Activated CD4-positive, alpha-beta T cell treated with anti-CD3 and anti-CD28 coated beads, Interleukin-2, amount 10 ng/mL, durations not matched to agents 7 days and 5 days (primary cell): Measurements from ENCODE around the gene ADGRE2. TPM values are rescaled to one million over a fixed set of nuclear protein-coding genes. Genes with fewer than 3 reads are reported as not detected.
"Not testable (repeated sequence)": the region's sequence is repeated elsewhere in the genome, so short reads cannot be mapped to it uniquely, and the experiment has no call there.

Experiments used
- CTCF ChIA-PET: fragments of 350-600 bp; sonication (Branson Sonifier 250); formaldehyde crosslinking; loops from one replicate; lab custom pipeline; 2021; ENCODE audit warnings: antibody characterized with exemption; lab: Charles Lee
- POLR2A ChIA-PET: fragments of 350-600 bp; sonication (Branson Sonifier 250); formaldehyde crosslinking; loops from one replicate; lab custom pipeline; 2021; ENCODE audit warnings: antibody characterized with exemption; lab: Charles Lee
- DNase-seq: peaks from one replicate; pipeline ENCODE4 v3.0.0-alpha.2; 2020
- H3K27ac Mint-ChIP-seq: one replicate; pipeline ENCODE4 v1.8.0; 2021; ENCODE audit warnings: mild to moderate bottlenecking, moderate library complexity, mixed read lengths
- H3K27me3 Mint-ChIP-seq: one replicate; pipeline ENCODE4 v1.8.0; 2021; ENCODE audit warnings: mixed read lengths
- H3K36me3 Mint-ChIP-seq: one replicate; pipeline ENCODE4 v1.8.0; 2021; ENCODE audit warnings: low read depth, mixed read lengths
- H3K4me1 Mint-ChIP-seq: one replicate; pipeline ENCODE4 v1.8.0; 2021; ENCODE audit warnings: mixed read lengths
- H3K4me3 Mint-ChIP-seq: one replicate; pipeline ENCODE4 v1.8.0; 2021; ENCODE audit warnings: mild to moderate bottlenecking, moderate library complexity, mixed read lengths
- H3K9me3 Mint-ChIP-seq: one replicate; pipeline ENCODE4 v1.8.0; 2021; ENCODE audit warnings: mixed read lengths
- total RNA-seq, 2 experiments: library from RNA; stranded (reverse); gene quantifications; one replicate each; pipeline ENCODE4 v1.2.3, GENCODE V29; 2021

Gene ADGRE2
- total RNA-seq, 2 experiments from 2014 or later, result 0.42 to 0.73 TPM

DNA sequence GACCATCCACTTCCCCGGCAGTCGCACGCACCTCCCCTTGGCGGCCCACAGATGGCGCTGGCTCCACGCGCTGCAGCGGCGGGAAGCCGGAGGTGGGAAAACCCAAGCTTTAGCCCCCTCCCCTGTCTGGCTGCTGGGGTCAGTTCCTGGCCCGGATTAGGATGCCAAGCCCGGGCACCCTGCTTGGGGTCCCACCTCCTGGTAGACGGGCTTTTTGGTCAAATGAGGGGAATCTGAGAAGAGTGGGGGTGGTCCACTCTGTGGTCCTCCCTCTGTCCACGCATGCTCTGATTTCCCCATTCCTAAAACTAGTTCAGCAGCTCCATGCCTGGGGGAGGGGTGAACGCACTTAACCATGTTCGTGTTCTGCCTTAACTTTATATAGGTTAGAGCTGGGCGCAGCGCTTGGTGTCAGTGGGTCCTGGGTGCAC lies 8.1 kb upstream of the ADGRE2 start:
- H3K4me3 Mint-ChIP-seq, result no peak overlapping the region
- no peak overlapping the region for H3K27ac Mint-ChIP-seq
- H3K9me3 Mint-ChIP-seq, result no peaks in the 10 kb centered on the region
- CTCF ChIA-PET, result interaction anchor here (1.0 to 1.9 kb wide), 5 partner anchors 9 to 104 kb away, joined by 3 to 5 read pairs (median 5); no protein-coding TSS in a partner anchor
- peaks cover 18% of the 10 kb centered on the region for H3K4me1 Mint-ChIP-seq
- peaks cover 14% of the 10 kb centered on the region for H3K27me3 Mint-ChIP-seq
- no peak for DNase-seq
- no peaks in the 10 kb centered on the region for H3K36me3 Mint-ChIP-seq
- POLR2A ChIA-PET, result no interaction called here

DNA sequence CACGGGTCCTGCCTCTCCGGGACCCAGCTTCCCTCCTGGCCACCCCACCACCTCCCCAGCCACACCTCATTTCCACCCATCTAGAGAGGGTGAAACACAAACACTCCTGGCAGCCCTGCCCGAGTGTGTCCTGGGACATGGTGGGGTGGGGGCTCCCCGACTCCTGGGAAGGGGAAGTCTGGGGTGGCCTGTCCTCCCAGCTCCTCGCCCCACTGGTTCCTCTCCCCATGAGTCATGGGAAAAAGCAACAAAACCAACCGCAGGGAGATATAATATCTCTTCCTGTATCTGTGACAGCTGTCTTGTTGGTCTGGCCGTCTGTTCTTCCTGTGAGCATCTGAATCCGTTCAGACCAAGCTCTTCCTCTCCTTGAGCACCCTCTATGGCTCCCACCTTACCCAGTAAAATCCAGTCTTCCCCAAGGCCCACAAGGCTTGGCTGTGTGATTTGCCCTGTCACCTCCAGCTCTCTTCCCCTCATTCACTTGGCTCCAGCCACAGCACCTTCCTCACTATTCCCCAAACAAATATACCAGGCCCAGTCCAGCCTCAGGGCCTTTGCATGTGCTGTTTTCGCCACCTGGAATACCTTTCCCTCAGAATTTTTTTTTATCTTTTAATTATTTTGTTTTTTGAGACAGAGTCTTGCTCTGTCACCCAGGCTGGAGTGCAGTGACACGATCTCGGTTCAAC lies 6.9 kb upstream of the ADGRE2 start:
- H3K36me3 Mint-ChIP-seq, H3K4me3 Mint-ChIP-seq, DNase-seq, POLR2A ChIA-PET, H3K9me3 Mint-ChIP-seq: not testable (repeated sequence)
- Mint-ChIP-seq H3K27ac (peak overlapping the region; percentile 55), H3K27me3 (peaks cover 14% of the 10 kb centered on the region), H3K4me1 (peaks cover 18% of the 10 kb centered on the region)
- CTCF ChIA-PET, result interaction anchor here (0.5 to 1.9 kb wide), 3 partner anchors 24 to 105 kb away, joined by 3 to 5 read pairs (median 4); no protein-coding TSS in a partner anchor

DNA sequence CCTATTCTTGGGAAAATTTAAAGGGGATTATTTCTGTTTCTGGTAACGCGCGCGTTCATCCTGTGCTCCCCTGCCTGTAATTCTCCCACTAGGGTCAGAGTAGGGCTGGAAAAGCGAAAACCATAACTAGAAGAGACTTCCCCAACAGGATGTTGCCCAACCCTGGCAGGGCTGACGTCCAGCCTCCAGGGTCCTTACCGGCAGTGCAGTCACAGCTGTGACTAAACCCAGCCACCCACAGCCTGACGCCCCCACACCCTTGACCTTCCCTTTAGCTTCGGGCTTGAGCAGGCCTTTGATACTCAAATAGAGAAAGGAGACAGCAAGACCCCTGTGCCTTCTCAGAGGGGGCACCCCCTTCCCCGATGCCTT lies 6.4 kb upstream of the ADGRE2 start:
- H3K4me3 Mint-ChIP-seq, H3K9me3 Mint-ChIP-seq, H3K27ac Mint-ChIP-seq, DNase-seq, H3K36me3 Mint-ChIP-seq, POLR2A ChIA-PET: not testable (repeated sequence)
- CTCF ChIA-PET, result interaction anchor here (0.5 kb wide), 1 partner anchor 88 kb away, joined by 4 read pairs; no protein-coding TSS in a partner anchor
- peaks cover 18% of the 10 kb centered on the region for H3K4me1 Mint-ChIP-seq
- peaks cover 11% of the 10 kb centered on the region for H3K27me3 Mint-ChIP-seq

- CTCF ChIA-PET, result not testable (repeated sequence)
These were observed 5.1 kb upstream of the ADGRE2 start for GRCh38 chr19:14783410-14783998.

DNA sequence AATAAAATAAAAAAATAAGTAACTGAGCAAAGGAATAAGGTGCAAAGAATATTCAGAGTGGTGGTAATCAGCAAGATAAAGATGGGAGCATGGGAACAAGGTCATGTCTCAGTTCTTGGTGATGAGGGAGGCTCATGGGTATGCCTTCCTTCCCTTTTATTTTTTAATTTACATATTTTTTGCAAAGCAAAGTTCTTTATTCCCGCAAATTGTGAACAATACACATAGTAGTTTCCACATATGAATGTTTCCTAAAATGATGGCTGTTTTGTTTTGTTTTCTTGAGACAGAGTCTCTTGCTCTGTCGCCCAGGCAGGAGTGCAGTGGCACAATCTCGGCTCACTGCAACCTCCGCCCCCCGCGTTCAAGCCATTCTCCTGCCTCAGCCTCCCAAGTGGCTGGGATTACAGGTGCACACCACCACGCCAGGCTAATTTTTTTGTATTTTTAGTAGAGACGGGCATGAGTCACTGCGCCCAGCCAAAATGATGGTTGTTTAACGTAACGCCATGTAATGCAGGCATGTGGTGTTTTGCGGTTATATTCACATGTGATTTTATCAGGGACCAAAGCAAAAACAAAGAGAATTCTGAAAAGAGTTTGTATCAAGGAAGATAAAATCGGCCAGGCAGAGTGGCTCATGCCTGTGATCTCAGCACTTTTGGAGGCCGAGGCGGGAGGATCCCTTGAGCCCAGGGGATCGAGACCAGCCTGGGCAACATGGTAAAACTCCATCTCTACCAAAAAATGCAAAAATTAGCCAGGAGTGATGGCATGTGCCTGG lies 4.5 kb upstream of the ADGRE2 start:
- Mint-ChIP-seq H3K27ac (no peak overlapping the region), H3K27me3 (peaks cover 11% of the 10 kb centered on the region), H3K36me3 (no peaks in the 10 kb centered on the region), H3K4me3 (no peak overlapping the region), H3K9me3 (no peaks in the 10 kb centered on the region), H3K4me1 (peaks cover 18% of the 10 kb centered on the region)
- DNase-seq, result no peak
- CTCF ChIA-PET, result no interaction called here
- POLR2A ChIA-PET, result no interaction called here

More at GRCh38 chr19:14783410-14783998, 5.1 kb upstream of the ADGRE2 start:
- H3K4me1 Mint-ChIP-seq, result peaks cover 18% of the 10 kb centered on the region
- H3K36me3 Mint-ChIP-seq, H3K9me3 Mint-ChIP-seq, H3K4me3 Mint-ChIP-seq, DNase-seq, H3K27ac Mint-ChIP-seq, POLR2A ChIA-PET: not testable (repeated sequence)
- peaks cover 11% of the 10 kb centered on the region for H3K27me3 Mint-ChIP-seq

GRCh38 chr19:14781713-14782536 lies 3.6 kb upstream of the ADGRE2 start:
- DNase-seq, H3K36me3 Mint-ChIP-seq, CTCF ChIA-PET, H3K9me3 Mint-ChIP-seq, H3K27ac Mint-ChIP-seq, POLR2A ChIA-PET, H3K4me3 Mint-ChIP-seq: not testable (repeated sequence)
- H3K27me3 Mint-ChIP-seq, result peaks cover 13% of the 10 kb centered on the region
- H3K4me1 Mint-ChIP-seq, result peaks cover 14% of the 10 kb centered on the region

DNA sequence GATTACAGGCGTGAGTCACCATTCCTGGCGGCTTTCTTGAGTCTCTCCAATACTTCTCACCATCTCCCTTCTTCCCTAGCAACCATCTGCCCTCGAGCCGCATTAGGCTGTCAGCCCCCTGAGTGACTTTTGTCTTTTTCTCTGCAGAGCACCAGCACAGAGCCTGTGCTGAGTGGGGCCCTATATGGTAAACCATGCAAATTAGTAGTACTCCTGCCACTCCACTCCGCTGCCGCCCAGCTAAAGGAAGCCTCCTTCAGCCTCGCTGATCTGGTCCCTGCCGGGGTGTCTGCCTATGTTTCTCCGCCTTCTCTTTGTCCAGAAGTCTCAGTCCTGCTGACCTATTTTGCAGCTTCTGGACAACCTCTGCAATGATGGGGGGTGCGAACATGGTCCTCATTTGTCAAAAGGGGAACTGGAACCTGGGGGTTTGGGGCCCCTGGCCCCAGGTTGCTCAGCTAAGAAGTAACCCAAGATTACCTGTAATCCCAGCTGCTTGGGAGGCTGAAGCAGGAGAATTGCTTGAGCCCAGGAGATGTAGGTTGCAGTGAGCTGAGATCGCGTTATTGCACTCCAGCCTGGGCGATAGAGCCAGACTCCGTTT lies 2.4 kb upstream of the ADGRE2 start:
- Mint-ChIP-seq H3K27me3 (peaks cover 25% of the 10 kb centered on the region), H3K4me1 (peaks cover 17% of the 10 kb centered on the region)
- H3K9me3 Mint-ChIP-seq, POLR2A ChIA-PET, H3K36me3 Mint-ChIP-seq, H3K4me3 Mint-ChIP-seq, H3K27ac Mint-ChIP-seq, DNase-seq, CTCF ChIA-PET: not testable (repeated sequence)

GRCh38 chr19:14779151-14779550 lies 791 bp upstream of the ADGRE2 start:
- POLR2A ChIA-PET, result no interaction called here
- Mint-ChIP-seq H3K4me1 (peaks cover 15% of the 10 kb centered on the region), H3K27me3 (peaks cover 24% of the 10 kb centered on the region), H3K9me3 (no peaks in the 10 kb centered on the region), H3K27ac (no peak overlapping the region), H3K4me3 (no peak overlapping the region), H3K36me3 (no peaks in the 10 kb centered on the region)
- no peak for DNase-seq
- CTCF ChIA-PET, result interaction anchor here (1.6 kb wide), 1 partner anchor 127 kb away, joined by 3 read pairs; no protein-coding TSS in a partner anchor

- DNase-seq, H3K27ac Mint-ChIP-seq, H3K9me3 Mint-ChIP-seq, POLR2A ChIA-PET, H3K36me3 Mint-ChIP-seq, H3K4me3 Mint-ChIP-seq: not testable (repeated sequence)
- CTCF ChIA-PET, result interaction anchor here (0.7 to 1.6 kb wide), 3 partner anchors 9 to 1583 kb away, joined by 3 to 6 read pairs (median 4); no protein-coding TSS in a partner anchor
- H3K4me1 Mint-ChIP-seq, result peaks cover 15% of the 10 kb centered on the region
- H3K27me3 Mint-ChIP-seq, result peaks cover 19% of the 10 kb centered on the region
These were observed 715 bp downstream of the ADGRE2 start for GRCh38 chr19:14777645-14778044.

DNA sequence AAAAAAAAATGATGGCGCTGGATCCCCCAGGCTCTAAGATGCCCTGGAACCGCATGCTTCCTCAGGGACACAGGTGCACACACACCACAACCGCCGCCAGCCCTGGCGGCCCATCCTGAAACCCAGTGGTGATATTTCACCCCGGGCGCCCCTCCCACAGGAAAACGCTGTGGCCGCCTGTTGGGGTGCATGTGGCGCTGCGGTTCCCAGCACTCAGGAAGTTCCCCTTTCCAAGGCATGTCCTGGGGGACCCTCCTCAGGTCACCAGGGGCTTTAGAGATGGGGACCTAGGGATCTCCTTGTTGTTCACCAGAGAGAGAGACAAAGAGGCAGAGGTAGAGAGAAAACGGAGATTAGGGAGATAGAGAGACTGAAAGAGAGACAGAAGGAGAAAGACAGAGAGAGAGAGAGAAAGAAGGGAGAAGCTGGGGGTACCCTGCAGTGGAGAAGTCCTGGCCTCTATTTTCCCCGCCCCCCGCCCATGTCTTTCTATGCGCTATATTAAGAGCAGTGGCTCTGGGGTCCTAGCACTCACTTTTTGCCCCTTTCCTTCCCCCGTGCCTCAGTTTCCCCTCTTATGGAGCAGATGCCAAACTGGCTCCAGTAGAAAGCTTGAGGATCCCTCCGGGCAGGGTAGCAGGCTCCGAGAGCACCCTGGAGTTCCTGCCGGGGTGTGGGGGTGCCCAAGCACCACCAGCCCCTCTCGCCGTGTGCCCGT lies 2.3 kb downstream of the ADGRE2 start:
- H3K9me3 Mint-ChIP-seq, result no peaks in the 10 kb centered on the region
- peak overlapping the region; percentile 2 for H3K27ac Mint-ChIP-seq
- peaks cover 19% of the 10 kb centered on the region for H3K27me3 Mint-ChIP-seq
- H3K4me3 Mint-ChIP-seq, result no peak overlapping the region
- ChIA-PET CTCF (interaction anchor here (1.5 kb wide), 1 partner anchor 10 kb away, joined by 4 read pairs; no protein-coding TSS in a partner anchor), POLR2A (interaction anchor here (0.6 kb wide), 1 partner anchor 1089 kb away, joined by 3 read pairs; no protein-coding TSS in a partner anchor)
- H3K36me3 Mint-ChIP-seq, result no peaks in the 10 kb centered on the region
- H3K4me1 Mint-ChIP-seq, result peaks cover 15% of the 10 kb centered on the region
- DNase-seq, result no peak

DNA sequence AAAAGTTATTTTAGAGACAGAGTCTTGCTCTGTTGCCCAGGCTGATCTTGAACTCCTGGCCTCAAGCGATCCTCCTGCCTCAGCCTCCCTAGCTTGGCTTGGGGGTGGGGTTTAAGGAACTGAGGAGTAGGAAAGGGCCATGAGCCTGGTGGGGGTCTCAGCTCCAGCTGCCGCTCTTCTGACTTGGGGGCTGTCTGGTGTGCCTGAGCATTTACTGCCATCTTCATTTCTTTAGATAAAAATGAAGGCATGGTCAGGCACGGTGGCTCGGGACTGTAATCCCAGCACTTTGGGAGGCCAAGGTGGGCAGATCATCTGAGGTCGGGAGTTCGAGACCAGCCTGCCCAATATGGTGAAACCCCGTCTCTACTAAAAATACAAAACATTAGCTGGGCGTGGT lies 3.0 kb downstream of the ADGRE2 start:
- H3K4me3 Mint-ChIP-seq, DNase-seq, H3K36me3 Mint-ChIP-seq, CTCF ChIA-PET, POLR2A ChIA-PET, H3K9me3 Mint-ChIP-seq, H3K27ac Mint-ChIP-seq: not testable (repeated sequence)
- H3K27me3 Mint-ChIP-seq, result peaks cover 19% of the 10 kb centered on the region
- peaks cover 15% of the 10 kb centered on the region for H3K4me1 Mint-ChIP-seq
